ENCODE measurements around the gene APEX2.

DNA sequence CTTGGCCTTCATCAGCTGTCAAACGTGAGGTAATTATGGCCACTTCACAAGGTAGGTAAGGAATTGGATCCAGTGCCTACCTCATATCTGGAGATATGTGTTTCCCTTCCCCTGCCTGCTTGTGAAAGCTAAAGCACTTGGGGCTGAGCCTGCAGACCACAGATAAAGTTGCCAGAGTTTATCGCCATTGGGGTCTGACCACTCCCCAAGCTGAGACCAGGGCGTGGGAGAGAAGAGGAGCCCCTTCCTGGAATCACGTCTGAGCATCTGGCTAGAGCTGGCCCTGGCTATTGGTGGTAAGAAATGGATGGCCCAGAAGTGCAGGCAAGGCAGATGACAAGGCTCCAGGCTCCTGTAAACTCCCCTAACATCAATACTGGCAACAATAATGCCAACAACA lies 27.9 kb downstream of the APEX2 start:
- no peak for TF ChIP-seq CEBPB (IDR thresholded peaks at IDR 0.05)
- TF ChIP-seq, protein P1, sequence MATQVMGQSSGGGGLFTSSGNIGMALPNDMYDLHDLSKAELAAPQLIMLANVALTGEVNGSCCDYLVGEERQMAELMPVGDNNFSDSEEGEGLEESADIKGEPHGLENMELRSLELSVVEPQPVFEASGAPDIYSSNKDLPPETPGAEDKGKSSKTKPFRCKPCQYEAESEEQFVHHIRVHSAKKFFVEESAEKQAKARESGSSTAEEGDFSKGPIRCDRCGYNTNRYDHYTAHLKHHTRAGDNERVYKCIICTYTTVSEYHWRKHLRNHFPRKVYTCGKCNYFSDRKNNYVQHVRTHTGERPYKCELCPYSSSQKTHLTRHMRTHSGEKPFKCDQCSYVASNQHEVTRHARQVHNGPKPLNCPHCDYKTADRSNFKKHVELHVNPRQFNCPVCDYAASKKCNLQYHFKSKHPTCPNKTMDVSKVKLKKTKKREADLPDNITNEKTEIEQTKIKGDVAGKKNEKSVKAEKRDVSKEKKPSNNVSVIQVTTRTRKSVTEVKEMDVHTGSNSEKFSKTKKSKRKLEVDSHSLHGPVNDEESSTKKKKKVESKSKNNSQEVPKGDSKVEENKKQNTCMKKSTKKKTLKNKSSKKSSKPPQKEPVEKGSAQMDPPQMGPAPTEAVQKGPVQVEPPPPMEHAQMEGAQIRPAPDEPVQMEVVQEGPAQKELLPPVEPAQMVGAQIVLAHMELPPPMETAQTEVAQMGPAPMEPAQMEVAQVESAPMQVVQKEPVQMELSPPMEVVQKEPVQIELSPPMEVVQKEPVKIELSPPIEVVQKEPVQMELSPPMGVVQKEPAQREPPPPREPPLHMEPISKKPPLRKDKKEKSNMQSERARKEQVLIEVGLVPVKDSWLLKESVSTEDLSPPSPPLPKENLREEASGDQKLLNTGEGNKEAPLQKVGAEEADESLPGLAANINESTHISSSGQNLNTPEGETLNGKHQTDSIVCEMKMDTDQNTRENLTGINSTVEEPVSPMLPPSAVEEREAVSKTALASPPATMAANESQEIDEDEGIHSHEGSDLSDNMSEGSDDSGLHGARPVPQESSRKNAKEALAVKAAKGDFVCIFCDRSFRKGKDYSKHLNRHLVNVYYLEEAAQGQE (IDR thresholded peaks at IDR 0.05): no peak
- TF ChIP-seq JUNB (IDR thresholded peaks at IDR 0.05): no peak
- no peak for TF ChIP-seq HOXB13 (CRISPR knock-in tag; IDR thresholded peaks at IDR 0.05; ENCODE audit: low read depth)
- no peak for TF ChIP-seq ELK1 (IDR thresholded peaks at IDR 0.05; ENCODE audit: low read depth, low read length)
- no peak for TF ChIP-seq RNF2 (IDR thresholded peaks at IDR 0.05; ENCODE audit: borderline replicate concordance, low read depth)
